HEK293 (cell line): ENCODE results near the gene WDR74.

Experiments used
- CTCF ChIP-seq: fragments of 450-650 bp; formaldehyde crosslinking; IDR thresholded peaks from 2 replicates; pipeline ENCODE4 v1.5.1; 2016; ENCODE audit warnings: missing biosample characterization, missing genetic modification characterization
- EGR2 ChIP-seq: fragments of 450-650 bp; formaldehyde crosslinking; IDR thresholded peaks from 2 replicates; pipeline ENCODE4 v1.5.1; 2016; ENCODE audit warnings: low read depth, missing biosample characterization, missing genetic modification characterization
- HOXA7 ChIP-seq: sonication (generic); formaldehyde crosslinking; IDR thresholded peaks from 2 replicates; pipeline ENCODE4 v1.8.1; 2022; ENCODE audit warnings: missing genetic modification reagents, borderline replicate concordance
- KLF10 ChIP-seq: fragments of 450-650 bp; IDR thresholded peaks from 2 replicates; pipeline ENCODE4 v1.5.1; 2018; ENCODE audit warnings: missing biosample characterization, mild to moderate bottlenecking, missing genetic modification characterization
- KLF9 ChIP-seq: fragments of 450-650 bp; formaldehyde crosslinking; IDR thresholded peaks from 2 replicates; pipeline ENCODE4 v1.5.1; 2016; ENCODE audit warnings: missing biosample characterization, missing genetic modification characterization, low read depth
- PRDM1 ChIP-seq: fragments of 450-650 bp; formaldehyde crosslinking; IDR thresholded peaks from 2 replicates; pipeline ENCODE4; 2016; ENCODE audit warnings: missing biosample characterization, missing genetic modification characterization
- REST ChIP-seq: fragments of 450-650 bp; formaldehyde crosslinking; IDR thresholded peaks from 2 replicates; pipeline ENCODE4 v1.5.1; 2016; ENCODE audit warnings: missing biosample characterization, missing genetic modification characterization
- TRIM28 ChIP-seq: IDR thresholded peaks from 2 replicates; pipeline ENCODE4 v1.6.1; 2011; ENCODE audit warnings: low read length, control low read depth, borderline replicate concordance
- ZBTB8A ChIP-seq: fragments of 450-650 bp; formaldehyde crosslinking; IDR thresholded peaks from 2 replicates; pipeline ENCODE4 v1.5.1; 2016; ENCODE audit warnings: missing biosample characterization, missing genetic modification characterization
- ZEB2 ChIP-seq: fragments of 450-650 bp; formaldehyde crosslinking; IDR thresholded peaks from 2 replicates; pipeline ENCODE4 v1.5.1; 2016; ENCODE audit warnings: missing biosample characterization, missing genetic modification characterization
- ZNF155 ChIP-seq: fragments of 450-650 bp; formaldehyde crosslinking; IDR thresholded peaks from 2 replicates; pipeline ENCODE4 v1.5.1; 2016; ENCODE audit warnings: missing biosample characterization, missing genetic modification characterization
- ZNF24 ChIP-seq: fragments of 450-650 bp; formaldehyde crosslinking; IDR thresholded peaks from 2 replicates; pipeline ENCODE4 v1.5.1; 2016; ENCODE audit warnings: missing biosample characterization, missing genetic modification characterization
- ZNF26 ChIP-seq: fragments of 450-650 bp; formaldehyde crosslinking; IDR thresholded peaks from 2 replicates; pipeline ENCODE4 v1.5.1; 2016; ENCODE audit warnings: missing biosample characterization, missing genetic modification characterization
- ZNF335 ChIP-seq: fragments of 450-650 bp; formaldehyde crosslinking; conservative IDR thresholded peaks from 2 replicates; pipeline ENCODE4 v1.5.1; 2016; ENCODE audit warnings: missing biosample characterization, missing genetic modification characterization
- ZNF391 ChIP-seq: fragments of 450-650 bp; formaldehyde crosslinking; IDR thresholded peaks from 2 replicates; pipeline ENCODE4 v1.5.1; 2016; ENCODE audit warnings: low read depth, missing biosample characterization, missing genetic modification characterization, borderline replicate concordance
- ZNF394 ChIP-seq: fragments of 450-650 bp; formaldehyde crosslinking; IDR thresholded peaks from 2 replicates; pipeline ENCODE4 v1.5.1; 2016; ENCODE audit warnings: missing biosample characterization, missing genetic modification characterization, mild to moderate bottlenecking, moderate library complexity, borderline replicate concordance
- ZNF433 ChIP-seq: fragments of 450-650 bp; formaldehyde crosslinking; IDR thresholded peaks from 2 replicates; pipeline ENCODE4 v1.5.1; 2016; ENCODE audit warnings: missing biosample characterization, missing genetic modification characterization, low read depth
- ZNF501 ChIP-seq: fragments of 450-650 bp; formaldehyde crosslinking; IDR thresholded peaks from 2 replicates; pipeline ENCODE4 v1.5.1; 2016; ENCODE audit warnings: missing biosample characterization, missing genetic modification characterization
- ZNF510 ChIP-seq: fragments of 450-650 bp; formaldehyde crosslinking; IDR thresholded peaks from 2 replicates; pipeline ENCODE4 v1.5.1; 2018; ENCODE audit warnings: mild to moderate bottlenecking, missing genetic modification characterization, missing biosample characterization; ENCODE audit not compliant: insufficient replicate concordance
- ZNF513 ChIP-seq: fragments of 450-650 bp; IDR thresholded peaks from 2 replicates; pipeline ENCODE4 v1.5.1; 2018; ENCODE audit warnings: missing biosample characterization, missing genetic modification characterization
- ZNF549 ChIP-seq: fragments of 450-650 bp; IDR thresholded peaks from 2 replicates; pipeline ENCODE4 v1.5.1; 2018; ENCODE audit warnings: missing biosample characterization, missing genetic modification characterization, mild to moderate bottlenecking, inconsistent platforms, moderate library complexity
- ZNF623 ChIP-seq: fragments of 450-650 bp; formaldehyde crosslinking; IDR thresholded peaks from 2 replicates; pipeline ENCODE4 v1.5.1; 2016; ENCODE audit warnings: missing biosample characterization, missing genetic modification characterization
- ZNF626 ChIP-seq: fragments of 450-650 bp; sonication (Bioruptor Pico); formaldehyde crosslinking; IDR thresholded peaks from 2 replicates; pipeline ENCODE4 v1.5.1; 2018; ENCODE audit warnings: missing biosample characterization, missing genetic modification characterization, inconsistent platforms
- ZNF654 ChIP-seq: fragments of 450-650 bp; formaldehyde crosslinking; IDR thresholded peaks from 2 replicates; pipeline ENCODE4 v1.5.1; 2016; ENCODE audit warnings: low read depth, missing biosample characterization, missing genetic modification characterization
- ZNF692 ChIP-seq: fragments of 450-650 bp; formaldehyde crosslinking; IDR thresholded peaks from 2 replicates; pipeline ENCODE4 v1.5.1; 2016; ENCODE audit warnings: missing biosample characterization, missing genetic modification characterization
- ZNF76 ChIP-seq: fragments of 450-650 bp; formaldehyde crosslinking; IDR thresholded peaks from 2 replicates; pipeline ENCODE4; 2016; ENCODE audit warnings: low read depth, missing biosample characterization, missing genetic modification characterization, borderline replicate concordance
- TF ChIP-seq, protein P1 (sequence below): fragments of 450-650 bp; formaldehyde crosslinking; optimal IDR thresholded peaks from 2 replicates; pipeline ENCODE3; 2016; ENCODE audit warnings: missing biosample characterization, mild to moderate bottlenecking, missing genetic modification characterization

WDR74 gene

DNA sequence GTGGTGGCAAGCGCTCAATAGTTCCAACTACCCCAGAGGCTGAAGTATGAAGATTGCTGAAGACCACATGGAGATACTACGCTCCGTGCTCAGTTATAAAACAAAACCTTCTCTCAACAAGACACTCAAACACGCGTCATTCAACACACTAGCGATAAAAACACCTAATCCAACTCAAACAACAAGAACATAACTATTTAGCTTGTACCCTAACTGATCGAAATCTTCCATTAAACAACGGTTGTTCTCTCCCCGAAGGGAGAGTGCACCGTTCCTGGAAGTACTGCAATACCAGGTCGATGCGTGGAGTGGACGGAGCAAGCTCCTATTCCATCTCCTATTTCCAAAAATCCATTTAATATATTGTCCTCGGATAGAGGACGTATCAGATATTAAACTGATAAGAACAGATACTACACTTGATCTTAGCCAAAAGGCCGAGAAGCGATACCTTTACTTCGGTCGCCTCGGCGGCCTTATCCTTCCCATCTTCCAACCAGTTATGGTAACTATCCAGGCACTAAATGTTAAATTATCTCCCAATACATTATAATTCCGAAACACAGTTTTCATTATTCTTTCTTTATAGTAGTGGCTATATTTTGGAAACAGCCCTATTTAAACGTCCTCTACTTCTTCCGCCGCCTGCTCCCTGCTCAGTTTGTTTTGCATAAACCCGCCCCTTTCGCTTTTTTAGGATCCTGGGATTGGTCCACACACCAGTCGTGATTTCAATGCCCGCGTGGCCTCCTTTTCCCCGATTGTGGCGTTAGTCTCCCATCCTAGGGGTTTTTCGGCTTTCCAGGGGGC is 2.2 kb upstream of the WDR74 start (continued):
- no peak for TF ChIP-seq ZNF155 (tag by site-specific recombination)
- peak; percentile 96 for TF ChIP-seq ZNF501 (tag by site-specific recombination)
- TF ChIP-seq ZNF692 (tag by site-specific recombination) = peak; percentile 86
- peak; percentile 52 for TF ChIP-seq ZNF623 (tag by site-specific recombination)
- TF ChIP-seq ZNF654 (tag by site-specific recombination) = peak; percentile 25
- no peak for TF ChIP-seq HOXA7 (CRISPR knock-in tag)
- TF ChIP-seq ZNF24 = peak; percentile 97
- peak; percentile 84 for TF ChIP-seq PRDM1
- TF ChIP-seq EGR2 = peak; percentile 2; the same call in 1 of the 2 replicates
- TF ChIP-seq ZNF549 (tag by site-specific recombination) = no peak
- TF ChIP-seq ZNF510 (tag by site-specific recombination) = no peak
- no peak for TF ChIP-seq ZNF26 (tag by site-specific recombination)
- 0 out of 2 replicates have a peak, but pooled peaks have one; percentile 34 for TF ChIP-seq KLF9 (tag by site-specific recombination)
- TF ChIP-seq ZBTB8A (tag by site-specific recombination) = no peak; the same call in 1 of the 2 replicates
- TF ChIP-seq, protein P1, sequence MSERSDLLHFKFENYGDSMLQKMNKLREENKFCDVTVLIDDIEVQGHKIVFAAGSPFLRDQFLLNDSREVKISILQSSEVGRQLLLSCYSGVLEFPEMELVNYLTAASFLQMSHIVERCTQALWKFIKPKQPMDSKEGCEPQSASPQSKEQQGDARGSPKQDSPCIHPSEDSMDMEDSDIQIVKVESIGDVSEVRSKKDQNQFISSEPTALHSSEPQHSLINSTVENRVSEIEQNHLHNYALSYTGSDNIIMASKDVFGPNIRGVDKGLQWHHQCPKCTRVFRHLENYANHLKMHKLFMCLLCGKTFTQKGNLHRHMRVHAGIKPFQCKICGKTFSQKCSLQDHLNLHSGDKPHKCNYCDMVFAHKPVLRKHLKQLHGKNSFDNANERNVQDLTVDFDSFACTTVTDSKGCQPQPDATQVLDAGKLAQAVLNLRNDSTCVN (tag by site-specific recombination) = peak; percentile 19
- TF ChIP-seq ZNF433 = no peak
- TF ChIP-seq KLF10 (tag by site-specific recombination) = peak; percentile 95
- no peak for TF ChIP-seq ZNF626 (tag by site-specific recombination)
- peak; percentile 77 for TF ChIP-seq ZNF394 (tag by site-specific recombination)
- 0 out of 2 replicates have a peak, but pooled peaks have one; percentile 37 for TF ChIP-seq CTCF (tag by site-specific recombination)
- peak; percentile 67 for TF ChIP-seq ZNF76 (tag by site-specific recombination)
- TF ChIP-seq ZNF335 (tag by site-specific recombination) = no peak; the same call in 1 of the 2 replicates
- peak; percentile 62 for TF ChIP-seq REST (tag by site-specific recombination)
- TF ChIP-seq ZEB2 (tag by site-specific recombination) = peak; percentile 99
- peak; percentile 66 for TF ChIP-seq ZNF513 (tag by site-specific recombination)
- peak; percentile 94 for TF ChIP-seq TRIM28
- peak; percentile 98 for TF ChIP-seq ZNF391
